GM18526 (cell line): Measurements from ENCODE around the gene TNFSF11.

Experiments
- POLR2A ChIP-seq: IDR thresholded peaks from 3 replicates; pipeline ENCODE4 v1.6.1; 2011; ENCODE audit not compliant: insufficient read length; ENCODE audit errors: extremely low read depth

TNFSF11 gene

DNA sequence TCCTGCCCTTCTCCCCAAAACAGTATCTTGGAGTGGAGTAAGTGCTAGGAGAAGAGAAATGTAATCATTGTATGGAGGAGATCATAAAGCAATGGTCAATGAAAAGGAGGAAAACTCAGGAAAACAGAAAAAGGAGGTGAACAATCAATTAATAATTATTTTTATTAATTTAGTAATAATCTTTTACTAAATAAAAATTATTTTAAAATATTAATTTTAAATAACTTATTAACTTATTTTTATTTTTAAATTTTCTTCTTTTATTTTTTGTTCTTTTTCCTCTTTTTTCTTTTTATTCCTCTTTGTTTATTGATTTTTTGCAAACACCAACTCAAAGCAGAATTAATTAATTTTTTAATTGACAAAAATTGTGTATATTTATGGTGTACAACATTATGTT, 80.3 kb downstream of the TNFSF11 start:
- TF ChIP-seq POLR2A = no peak

DNA sequence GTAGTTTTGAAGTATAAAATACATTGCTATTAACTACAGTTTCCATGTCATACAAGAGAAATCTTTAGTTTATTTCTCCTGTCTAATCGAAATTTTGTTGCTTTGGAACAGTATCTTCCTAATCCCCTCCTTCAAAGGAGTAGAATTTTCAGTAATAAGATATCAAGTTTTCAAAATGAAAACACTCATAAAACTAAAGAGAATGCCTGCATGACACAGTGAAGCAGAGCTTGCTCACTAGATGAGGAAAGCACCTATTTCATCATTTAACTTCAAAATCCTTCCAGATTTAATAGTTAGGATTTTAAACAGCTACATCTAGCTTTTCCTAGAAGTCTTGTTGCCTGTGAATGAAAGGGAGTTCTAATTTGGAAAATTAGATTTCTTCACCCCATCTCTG, 80.8 kb downstream of the TNFSF11 start:
- no peak for TF ChIP-seq POLR2A

DNA sequence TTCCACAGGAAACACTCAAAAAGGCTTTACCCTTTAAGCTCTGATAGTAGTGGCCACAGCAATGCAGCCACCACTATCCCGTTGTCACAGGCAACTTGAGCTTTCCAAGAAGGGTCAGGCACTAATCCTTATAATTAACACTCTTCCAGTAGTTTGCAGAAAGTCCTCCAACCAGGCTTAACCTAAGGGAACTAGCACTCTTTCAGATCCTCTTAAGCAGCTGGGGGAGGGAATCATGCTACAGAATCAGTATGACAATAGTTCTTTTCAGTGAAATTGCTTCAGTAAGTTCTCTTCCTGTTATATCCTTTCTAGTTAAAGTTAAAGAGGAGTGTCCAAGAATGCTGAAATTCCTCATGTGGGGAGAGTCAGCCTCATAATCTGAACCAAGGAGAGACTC, 82.2 kb downstream of the TNFSF11 start:
- TF ChIP-seq POLR2A = no peak

DNA sequence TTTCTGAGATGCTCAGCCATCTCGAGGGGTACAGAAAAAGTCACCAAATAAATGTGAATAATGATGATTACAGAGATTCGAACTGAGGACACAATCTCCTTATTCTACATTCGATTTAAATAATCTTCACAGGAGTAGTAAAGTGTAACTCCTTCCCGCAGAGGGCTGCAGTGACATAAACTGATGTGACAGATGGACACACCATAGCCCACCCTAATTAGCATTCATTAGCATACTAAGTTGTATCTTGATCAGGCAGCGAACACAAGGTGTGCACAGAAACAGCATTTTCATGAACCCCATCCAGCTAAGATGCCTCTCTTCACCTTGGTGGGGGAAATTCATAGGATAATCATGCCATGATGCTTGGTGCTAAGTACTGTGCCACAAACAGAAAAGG, 83.0 kb downstream of the TNFSF11 start:
- no peak for TF ChIP-seq POLR2A
